Measurements from ENCODE around the gene VSIG10L2.

DNA sequence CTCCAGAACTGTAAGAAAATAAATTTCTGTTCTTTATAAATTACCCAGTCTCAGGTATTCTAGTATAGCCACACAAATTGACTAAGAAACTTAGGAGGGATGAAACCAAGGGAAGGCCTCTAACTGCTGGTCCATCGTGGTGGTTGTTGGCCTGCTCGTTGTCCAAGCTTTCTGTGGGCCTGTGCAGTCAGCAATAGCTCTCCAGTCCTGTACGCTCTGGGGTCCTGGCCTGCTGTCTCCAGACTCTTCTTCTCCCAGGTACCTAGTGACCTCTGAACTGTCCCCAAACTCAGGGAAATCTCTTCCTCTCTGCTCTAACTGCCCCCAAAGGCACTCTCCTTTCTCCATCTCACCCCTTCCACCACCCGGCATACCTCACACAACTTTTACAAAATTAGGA lies 5.7 kb upstream of the VSIG10L2 start:
- TF ChIP-seq, protein P1, sequence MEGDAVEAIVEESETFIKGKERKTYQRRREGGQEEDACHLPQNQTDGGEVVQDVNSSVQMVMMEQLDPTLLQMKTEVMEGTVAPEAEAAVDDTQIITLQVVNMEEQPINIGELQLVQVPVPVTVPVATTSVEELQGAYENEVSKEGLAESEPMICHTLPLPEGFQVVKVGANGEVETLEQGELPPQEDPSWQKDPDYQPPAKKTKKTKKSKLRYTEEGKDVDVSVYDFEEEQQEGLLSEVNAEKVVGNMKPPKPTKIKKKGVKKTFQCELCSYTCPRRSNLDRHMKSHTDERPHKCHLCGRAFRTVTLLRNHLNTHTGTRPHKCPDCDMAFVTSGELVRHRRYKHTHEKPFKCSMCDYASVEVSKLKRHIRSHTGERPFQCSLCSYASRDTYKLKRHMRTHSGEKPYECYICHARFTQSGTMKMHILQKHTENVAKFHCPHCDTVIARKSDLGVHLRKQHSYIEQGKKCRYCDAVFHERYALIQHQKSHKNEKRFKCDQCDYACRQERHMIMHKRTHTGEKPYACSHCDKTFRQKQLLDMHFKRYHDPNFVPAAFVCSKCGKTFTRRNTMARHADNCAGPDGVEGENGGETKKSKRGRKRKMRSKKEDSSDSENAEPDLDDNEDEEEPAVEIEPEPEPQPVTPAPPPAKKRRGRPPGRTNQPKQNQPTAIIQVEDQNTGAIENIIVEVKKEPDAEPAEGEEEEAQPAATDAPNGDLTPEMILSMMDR (IDR thresholded peaks at IDR 0.05), result no peak
- TF ChIP-seq POLR2A (IDR thresholded peaks at IDR 0.05), result no peak
